ENCODE data around the gene TOR1A. TPM values are rescaled to one million over a fixed set of nuclear protein-coding genes. Genes with fewer than 3 reads are reported as not detected.
"Not testable (repeated sequence)": the region's sequence is repeated elsewhere in the genome, so short reads cannot be mapped to it uniquely, and the experiment has no call there.

The TOR1A gene
- total RNA-seq, 1 donor from 2014 or later = 63.5 TPM

GRCh38 chr9:129784970-129785369 lies 39.0 kb downstream of the TOR1A start:
- intact Hi-C loops (cut with micrococcal nuclease) = not testable (repeated sequence)

- intact Hi-C loops (cut with micrococcal nuclease) = loop anchor here (1.0 to 2.0 kb wide), 5 partner anchors 46 to 645 kb away; partner anchors contain the start of gene ASB6
These were observed 40.2 kb downstream of the TOR1A start for GRCh38 chr9:129783516-129784361.

GRCh38 chr9:129781981-129782380 lies 42.0 kb downstream of the TOR1A start:
- intact Hi-C loops (cut with micrococcal nuclease) = loop anchor here (2.0 kb wide), 1 partner anchor 643 kb away; no protein-coding TSS in a partner anchor

GRCh38 chr9:129781131-129781530 lies 42.8 kb downstream of the TOR1A start:
- intact Hi-C loops (cut with micrococcal nuclease) = no loop called here

GRCh38 chr9:129779560-129780190 lies 44.3 kb downstream of the TOR1A start:
- intact Hi-C loops (cut with micrococcal nuclease) = no loop called here

- intact Hi-C loops (cut with micrococcal nuclease) = no loop called here
These were observed 45.5 kb downstream of the TOR1A start for GRCh38 chr9:129778469-129778868.

GRCh38 chr9:129777769-129778130 lies 46.2 kb downstream of the TOR1A start:
- intact Hi-C loops (cut with micrococcal nuclease) = no loop called here

- intact Hi-C loops (cut with micrococcal nuclease) = no loop called here
These were observed 46.8 kb downstream of the TOR1A start for GRCh38 chr9:129776938-129777768.

GRCh38 chr9:129776566-129776937 lies 47.4 kb downstream of the TOR1A start:
- intact Hi-C loops (cut with micrococcal nuclease) = no loop called here

- intact Hi-C loops (cut with micrococcal nuclease) = not testable (repeated sequence)
These were observed 47.8 kb downstream of the TOR1A start for GRCh38 chr9:129776096-129776495.

GRCh38 chr9:129775448-129775798 lies 48.5 kb downstream of the TOR1A start:
- intact Hi-C loops (cut with micrococcal nuclease) = no loop called here

GRCh38 chr9:129774791-129775447 lies 49.0 kb downstream of the TOR1A start:
- intact Hi-C loops (cut with micrococcal nuclease) = no loop called here

GRCh38 chr9:129773262-129774048 lies 50.5 kb downstream of the TOR1A start:
- intact Hi-C loops (cut with micrococcal nuclease) = no loop called here

- intact Hi-C loops (cut with micrococcal nuclease) = no loop called here
These were observed 53.2 kb downstream of the TOR1A start for GRCh38 chr9:129770741-129771140.

GRCh38 chr9:129769669-129770068 lies 54.3 kb downstream of the TOR1A start:
- intact Hi-C loops (cut with micrococcal nuclease) = no loop called here

- intact Hi-C loops (cut with micrococcal nuclease) = no loop called here
These were observed 55.5 kb downstream of the TOR1A start for GRCh38 chr9:129768486-129768885.

GRCh38 chr9:129765764-129766317 lies 58.1 kb downstream of the TOR1A start:
- intact Hi-C loops (cut with micrococcal nuclease) = no loop called here

GRCh38 chr9:129762985-129763926 lies 60.7 kb downstream of the TOR1A start:
- intact Hi-C loops (cut with micrococcal nuclease) = no loop called here
